GM18519 (cell line): ENCODE results near the gene TMEM17.

Source experiments
- ATAC-seq: cut with Tn5 transposase; IDR thresholded peaks from one replicate; pipeline ENCODE4 v1.9.1; 2021; ENCODE audit warnings: mild to moderate bottlenecking, moderate library complexity; ENCODE audit not compliant: unreplicated experiment, low FRiP score

Gene TMEM17

GRCh38 chr2:62512384-62512783, 6.4 kb upstream of the TMEM17 start:
- no peak for ATAC-seq

- ATAC-seq = no peak
Observed at GRCh38 chr2:62511636-62512035, 5.6 kb upstream of the TMEM17 start.

GRCh38 chr2:62506421-62506750, 391 bp upstream of the TMEM17 start:
- ATAC-seq = peak; percentile 11

GRCh38 chr2:62505109-62505749, 766 bp downstream of the TMEM17 start:
- ATAC-seq = no peak

- no peak for ATAC-seq
Observed at GRCh38 chr2:62504657-62505056, 1.3 kb downstream of the TMEM17 start.

GRCh38 chr2:62501794-62502500, 4.0 kb downstream of the TMEM17 start:
- ATAC-seq = no peak

GRCh38 chr2:62501069-62501468, 4.9 kb downstream of the TMEM17 start:
- no peak for ATAC-seq

- no peak for ATAC-seq
Observed at GRCh38 chr2:62499430-62500060, 6.5 kb downstream of the TMEM17 start.

GRCh38 chr2:62498739-62499138, 7.3 kb downstream of the TMEM17 start:
- ATAC-seq = no peak

- ATAC-seq = no peak
Observed at GRCh38 chr2:62495761-62496160, 10.2 kb downstream of the TMEM17 start.

- ATAC-seq = no peak
Observed at GRCh38 chr2:62492048-62492447, 13.9 kb downstream of the TMEM17 start.

GRCh38 chr2:62489702-62490101, 16.3 kb downstream of the TMEM17 start:
- ATAC-seq = no peak

GRCh38 chr2:62489162-62489561, 16.8 kb downstream of the TMEM17 start:
- ATAC-seq = no peak

- ATAC-seq = no peak
Observed at GRCh38 chr2:62486439-62486765, 19.6 kb downstream of the TMEM17 start.

- no peak for ATAC-seq
Observed at GRCh38 chr2:62485761-62486438, 20.1 kb downstream of the TMEM17 start.

- no peak for ATAC-seq
Observed at GRCh38 chr2:62482558-62483352, 23.2 kb downstream of the TMEM17 start.

- no peak for ATAC-seq
Observed at GRCh38 chr2:62479917-62480316, 26.1 kb downstream of the TMEM17 start.

- no peak for ATAC-seq
Observed at GRCh38 chr2:62478093-62478580, 27.9 kb downstream of the TMEM17 start.

- no peak for ATAC-seq
Observed at GRCh38 chr2:62477573-62477972, 28.4 kb downstream of the TMEM17 start.

- ATAC-seq = no peak
Observed at GRCh38 chr2:62475172-62476011, 30.6 kb downstream of the TMEM17 start.
